ENCODE results near the gene EBF4. TPM values are rescaled to one million over a fixed set of nuclear protein-coding genes. Genes with fewer than 3 reads are reported as not detected.

EBF4 gene
- total RNA-seq, 1 donor from 2014 or later, result 11.4 TPM

GRCh38 chr20:2734899-2735298 lies 42.3 kb downstream of the EBF4 start:
- peaks cover 13% of the 10 kb centered on the region for H3K27me3 Mint-ChIP-seq (ENCODE audit: low read depth)
- H3K27ac Mint-ChIP-seq (ENCODE audit: unreplicated experiment), result no peak overlapping the region
- peaks cover 25% of the 10 kb centered on the region for H3K9me3 Mint-ChIP-seq (ENCODE audit: low read depth)
- peaks cover 20% of the 10 kb centered on the region for H3K36me3 Mint-ChIP-seq (ENCODE audit: low read depth)
- DNase-seq (ENCODE audit: low spot score), result no peak
- no peak overlapping the region for H3K4me3 Mint-ChIP-seq (ENCODE audit: unreplicated experiment)
- no peaks in the 10 kb centered on the region for H3K4me1 Mint-ChIP-seq (ENCODE audit: low read depth)
- no peak for TF ChIP-seq CTCF (IDR thresholded peaks at IDR 0.05)

DNA sequence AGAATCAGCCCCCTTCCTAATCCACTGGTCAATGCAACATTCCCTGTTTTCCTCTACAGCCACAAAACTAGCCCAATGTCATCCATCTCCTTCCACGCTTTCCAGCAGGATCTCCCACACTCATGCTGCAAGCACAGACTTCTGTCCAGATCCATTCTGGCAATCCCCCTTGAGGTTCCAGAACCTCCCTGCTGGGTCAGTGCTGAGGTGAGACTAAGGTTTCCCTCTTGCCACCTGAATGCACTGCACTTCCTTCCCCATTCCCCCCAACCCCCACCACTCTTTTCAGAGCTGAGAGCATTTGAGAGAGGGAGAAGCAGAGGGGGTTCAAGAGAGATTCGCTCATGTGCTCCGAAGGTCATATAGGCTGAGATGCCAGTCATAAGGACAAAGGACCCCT lies 43.9 kb downstream of the EBF4 start:
- peaks cover 23% of the 10 kb centered on the region for H3K27me3 Mint-ChIP-seq (ENCODE audit: low read depth)
- no peak for TF ChIP-seq CTCF (IDR thresholded peaks at IDR 0.05)

DNA sequence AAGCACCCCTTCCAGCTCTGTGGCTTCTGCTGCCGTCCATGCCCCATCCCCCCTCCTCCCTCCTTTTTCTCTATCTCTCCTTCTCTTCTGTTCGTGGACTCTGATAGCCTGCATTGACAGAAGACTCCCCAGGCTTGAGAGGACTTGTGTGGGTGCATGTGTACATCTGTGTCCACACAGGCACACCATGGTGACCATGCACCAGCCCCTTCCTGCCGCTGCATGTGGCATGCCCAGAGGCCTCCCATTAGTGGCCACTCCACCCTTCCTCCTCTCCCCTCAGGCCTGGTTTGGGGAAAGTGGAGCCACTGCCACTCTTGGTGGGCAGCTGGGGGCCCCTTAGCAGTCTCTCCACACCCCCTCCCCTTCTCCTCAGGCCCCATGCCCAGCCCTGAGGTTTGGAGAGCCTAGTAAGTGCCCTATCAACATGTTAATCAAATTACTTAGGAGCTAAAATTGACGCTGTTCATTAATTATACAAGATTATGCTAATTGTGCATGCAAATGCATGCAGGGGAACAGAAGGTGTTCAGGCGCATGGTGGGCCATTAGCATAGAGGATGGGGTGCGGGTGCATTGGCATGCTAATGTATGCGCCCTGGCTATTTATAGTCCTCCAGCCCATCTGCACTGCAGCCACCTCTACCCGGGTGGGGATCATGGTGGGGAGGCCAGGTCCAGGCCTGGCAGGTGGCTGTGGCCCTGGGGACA lies 45.9 kb downstream of the EBF4 start:
- Mint-ChIP-seq H3K4me1 (ENCODE audit: low read depth) (peaks cover 4% of the 10 kb centered on the region), H3K27me3 (ENCODE audit: low read depth) (peaks cover 41% of the 10 kb centered on the region), H3K36me3 (ENCODE audit: low read depth) (peaks cover 9% of the 10 kb centered on the region)

More for the DNA sequence above, 43.9 kb downstream of the EBF4 start:
- H3K4me3 Mint-ChIP-seq (ENCODE audit: unreplicated experiment), result no peak overlapping the region
- no peak for DNase-seq (ENCODE audit: low spot score)
- H3K36me3 Mint-ChIP-seq (ENCODE audit: low read depth), result peaks cover 18% of the 10 kb centered on the region
- H3K9me3 Mint-ChIP-seq (ENCODE audit: low read depth), result peaks cover 25% of the 10 kb centered on the region
- H3K4me1 Mint-ChIP-seq (ENCODE audit: low read depth), result no peaks in the 10 kb centered on the region
- H3K27ac Mint-ChIP-seq (ENCODE audit: unreplicated experiment), result no peak overlapping the region

GRCh38 chr20:2739042-2739398 lies 46.4 kb downstream of the EBF4 start:
- no peak overlapping the region for H3K27ac Mint-ChIP-seq (ENCODE audit: unreplicated experiment)
- H3K4me1 Mint-ChIP-seq (ENCODE audit: low read depth), result peaks cover 4% of the 10 kb centered on the region
- DNase-seq (ENCODE audit: low spot score), result no peak
- peaks cover 7% of the 10 kb centered on the region for H3K9me3 Mint-ChIP-seq (ENCODE audit: low read depth)
- peaks cover 43% of the 10 kb centered on the region for H3K27me3 Mint-ChIP-seq (ENCODE audit: low read depth)
- TF ChIP-seq CTCF (IDR thresholded peaks at IDR 0.05), result no peak
- no peak overlapping the region for H3K4me3 Mint-ChIP-seq (ENCODE audit: unreplicated experiment)
- H3K36me3 Mint-ChIP-seq (ENCODE audit: low read depth), result peaks cover 8% of the 10 kb centered on the region

More for the DNA sequence above, 45.9 kb downstream of the EBF4 start:
- TF ChIP-seq CTCF (IDR thresholded peaks at IDR 0.05), result no peak
- H3K4me3 Mint-ChIP-seq (ENCODE audit: unreplicated experiment), result no peak overlapping the region
- no peak overlapping the region for H3K27ac Mint-ChIP-seq (ENCODE audit: unreplicated experiment)
- H3K9me3 Mint-ChIP-seq (ENCODE audit: low read depth), result peaks cover 8% of the 10 kb centered on the region
- DNase-seq (ENCODE audit: low spot score), result no peak

DNA sequence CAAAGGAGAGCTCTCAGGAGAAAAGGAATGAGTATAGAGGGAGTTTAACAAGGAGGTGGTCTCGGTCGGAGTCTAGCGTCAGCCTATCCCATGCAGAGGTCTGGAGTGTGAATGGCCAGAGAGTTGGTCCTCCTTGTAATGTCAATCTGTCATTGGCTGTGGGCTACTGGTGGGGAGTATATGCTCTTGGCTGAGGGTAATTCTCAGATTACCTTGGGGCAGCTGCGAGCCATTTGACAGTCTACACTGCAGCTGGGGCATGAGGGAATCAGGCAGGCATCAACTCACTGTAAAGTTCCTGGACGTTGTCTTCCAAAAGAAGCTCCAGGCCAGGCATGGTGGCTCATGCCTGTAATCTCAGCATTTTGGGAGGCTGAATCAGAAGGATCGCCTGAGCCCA lies 48.1 kb downstream of the EBF4 start:
- Mint-ChIP-seq H3K36me3 (ENCODE audit: low read depth) (peaks cover 6% of the 10 kb centered on the region), H3K9me3 (ENCODE audit: low read depth) (no peaks in the 10 kb centered on the region), H3K27ac (ENCODE audit: unreplicated experiment) (no peak overlapping the region), H3K27me3 (ENCODE audit: low read depth) (peaks cover 41% of the 10 kb centered on the region), H3K4me1 (ENCODE audit: low read depth) (peaks cover 4% of the 10 kb centered on the region), H3K4me3 (ENCODE audit: unreplicated experiment) (no peak overlapping the region)
- DNase-seq (ENCODE audit: low spot score), result no peak
- no peak for TF ChIP-seq CTCF (IDR thresholded peaks at IDR 0.05)
